Epithelial cell of proximal tubule (primary cell): ENCODE data around the gene PRKN. TPM values are rescaled to one million over a fixed set of nuclear protein-coding genes. Genes with fewer than 3 reads are reported as not detected.

Experiments used
- DNase-seq: peaks from one replicate; pipeline ENCODE4 v3.0.0-alpha.2; 2011; ENCODE audit warnings: low read depth
- H3K4me3 ChIP-seq: 2 replicates; pipeline ENCODE4 v1.5.1; 2011; ENCODE audit warnings: low read depth, mild to moderate bottlenecking, low read length
- total RNA-seq: library from RNA; depleted of rRNA; stranded (reverse); fragments of >200 nt; gene quantifications from 2 replicates; pipeline ENCODE4 v1.2.3, GENCODE V29; 2015
- TF ChIP-seq, protein P1 (sequence below): conservative IDR thresholded peaks from 2 replicates; pipeline ENCODE4 v1.5.1; 2012; ENCODE audit warnings: low read depth, mild to moderate bottlenecking, low read length

The PRKN gene
- total RNA-seq, 1 donor from 2014 or later = 0.58 TPM

DNA sequence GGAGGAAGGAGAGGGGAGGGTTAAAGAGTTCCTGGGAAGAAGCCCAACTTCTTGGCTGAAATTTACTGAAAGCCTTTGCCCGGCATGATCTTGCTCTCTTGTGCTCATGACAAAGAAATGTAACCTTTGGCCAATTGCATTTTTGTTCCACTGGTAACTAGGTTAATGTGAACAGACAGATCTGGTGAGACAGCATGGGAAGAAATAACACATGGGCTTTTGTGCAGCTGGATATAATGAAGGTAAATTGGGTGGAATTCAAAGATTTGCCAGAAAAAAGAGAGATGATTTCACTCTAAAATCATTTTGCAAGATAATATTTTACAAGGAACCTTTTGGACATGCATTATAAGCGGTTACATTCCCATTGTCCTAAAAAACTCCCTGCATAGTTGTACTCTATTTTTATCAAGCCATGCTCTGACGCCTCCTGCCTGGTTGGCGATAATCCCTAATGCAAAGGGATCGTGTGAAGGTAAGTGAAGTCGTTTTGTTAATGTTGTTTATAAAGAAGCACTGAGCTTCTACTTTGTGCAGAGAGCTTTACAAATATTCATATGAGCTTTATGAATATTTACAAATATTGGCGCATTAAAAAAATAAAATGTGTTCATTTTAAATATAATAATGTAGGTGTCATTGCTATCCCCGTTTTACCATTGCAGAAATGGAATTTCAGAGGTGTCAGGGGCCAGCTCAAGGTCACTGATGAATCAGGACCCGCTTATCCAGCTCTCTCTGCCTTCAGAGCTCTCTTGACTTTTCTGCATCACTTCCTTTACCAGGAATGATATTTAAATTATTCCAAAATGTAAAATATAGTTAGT is 1292.4 kb downstream of the PRKN start:
- DNase-seq = peak; percentile 98
- peak overlapping the region; percentile 17 for H3K4me3 ChIP-seq
- TF ChIP-seq, protein P1, sequence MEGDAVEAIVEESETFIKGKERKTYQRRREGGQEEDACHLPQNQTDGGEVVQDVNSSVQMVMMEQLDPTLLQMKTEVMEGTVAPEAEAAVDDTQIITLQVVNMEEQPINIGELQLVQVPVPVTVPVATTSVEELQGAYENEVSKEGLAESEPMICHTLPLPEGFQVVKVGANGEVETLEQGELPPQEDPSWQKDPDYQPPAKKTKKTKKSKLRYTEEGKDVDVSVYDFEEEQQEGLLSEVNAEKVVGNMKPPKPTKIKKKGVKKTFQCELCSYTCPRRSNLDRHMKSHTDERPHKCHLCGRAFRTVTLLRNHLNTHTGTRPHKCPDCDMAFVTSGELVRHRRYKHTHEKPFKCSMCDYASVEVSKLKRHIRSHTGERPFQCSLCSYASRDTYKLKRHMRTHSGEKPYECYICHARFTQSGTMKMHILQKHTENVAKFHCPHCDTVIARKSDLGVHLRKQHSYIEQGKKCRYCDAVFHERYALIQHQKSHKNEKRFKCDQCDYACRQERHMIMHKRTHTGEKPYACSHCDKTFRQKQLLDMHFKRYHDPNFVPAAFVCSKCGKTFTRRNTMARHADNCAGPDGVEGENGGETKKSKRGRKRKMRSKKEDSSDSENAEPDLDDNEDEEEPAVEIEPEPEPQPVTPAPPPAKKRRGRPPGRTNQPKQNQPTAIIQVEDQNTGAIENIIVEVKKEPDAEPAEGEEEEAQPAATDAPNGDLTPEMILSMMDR = no peak

DNA sequence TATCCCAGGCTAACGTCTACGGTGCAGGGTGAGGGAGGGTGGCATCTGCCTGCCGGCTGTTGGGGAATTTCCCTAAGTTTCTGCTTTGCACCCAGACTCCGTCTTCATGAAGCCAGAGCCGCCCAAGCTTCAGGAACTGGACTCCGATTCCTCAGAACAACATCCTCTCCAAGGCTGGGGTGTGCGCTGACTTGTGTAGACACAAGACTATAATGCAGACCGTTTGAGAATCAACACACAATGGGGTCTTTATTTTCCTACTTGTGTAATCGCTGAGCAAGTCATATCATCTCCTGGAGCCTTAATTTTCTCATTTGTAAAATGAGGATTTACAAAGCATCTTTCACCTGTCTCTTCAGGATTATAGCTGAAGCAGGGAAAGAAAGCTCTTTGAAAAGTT is 1293.2 kb downstream of the PRKN start:
- peak overlapping the region; percentile 8 for H3K4me3 ChIP-seq
- TF ChIP-seq, protein P1 = no peak
- DNase-seq = no peak

DNA sequence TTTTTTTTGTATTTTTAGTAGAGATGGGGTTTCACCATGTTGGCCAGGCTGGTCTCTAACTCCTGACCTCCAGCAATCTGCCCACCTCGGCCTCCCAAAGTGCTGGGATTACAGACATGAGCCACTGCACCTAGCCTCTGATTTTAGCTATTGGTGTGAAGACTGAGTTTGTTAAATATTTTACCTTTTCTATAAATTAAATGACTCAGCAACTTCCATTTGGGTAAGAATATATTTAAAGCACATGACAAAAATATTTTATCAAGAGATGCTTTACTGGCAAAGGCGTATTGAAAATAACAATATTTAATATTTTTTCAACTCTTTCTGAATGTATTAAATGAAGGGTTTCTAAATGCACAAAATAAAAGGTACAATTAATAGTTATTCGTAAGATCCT is 1295.0 kb downstream of the PRKN start:
- no peak overlapping the region for H3K4me3 ChIP-seq
- TF ChIP-seq, protein P1 = no peak

DNA sequence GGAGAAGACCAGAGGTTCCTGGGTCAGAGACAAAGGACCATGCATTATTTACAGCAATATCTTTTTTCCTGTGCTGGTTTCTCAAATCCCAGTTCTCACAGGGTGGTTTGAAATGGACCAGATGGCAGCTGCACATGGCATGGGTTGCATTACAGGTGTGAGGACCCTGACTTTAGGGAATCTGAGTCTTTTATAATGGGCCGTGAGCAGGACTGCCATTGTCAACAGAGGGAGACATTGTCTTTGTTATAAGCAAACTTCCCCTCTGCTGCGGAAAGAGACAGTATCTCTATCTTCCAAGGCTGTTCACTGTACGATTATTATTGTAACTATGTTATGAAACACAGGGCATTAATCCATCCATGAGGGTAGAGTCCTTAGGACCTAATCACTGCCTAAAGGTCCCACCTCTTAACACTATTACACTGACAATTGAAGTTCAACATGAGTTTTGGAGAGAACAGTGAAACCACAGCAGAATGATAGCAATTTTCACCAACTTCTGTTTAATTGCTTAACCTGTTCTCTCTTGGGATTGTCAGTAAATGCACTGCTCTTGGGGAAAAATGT is 1297.6 kb downstream of the PRKN start:
- no peak for DNase-seq
- no peak overlapping the region for H3K4me3 ChIP-seq
- TF ChIP-seq, protein P1 = peak; percentile 32

More for the DNA sequence above, 1295.0 kb downstream of the PRKN start:
- DNase-seq = no peak

DNA sequence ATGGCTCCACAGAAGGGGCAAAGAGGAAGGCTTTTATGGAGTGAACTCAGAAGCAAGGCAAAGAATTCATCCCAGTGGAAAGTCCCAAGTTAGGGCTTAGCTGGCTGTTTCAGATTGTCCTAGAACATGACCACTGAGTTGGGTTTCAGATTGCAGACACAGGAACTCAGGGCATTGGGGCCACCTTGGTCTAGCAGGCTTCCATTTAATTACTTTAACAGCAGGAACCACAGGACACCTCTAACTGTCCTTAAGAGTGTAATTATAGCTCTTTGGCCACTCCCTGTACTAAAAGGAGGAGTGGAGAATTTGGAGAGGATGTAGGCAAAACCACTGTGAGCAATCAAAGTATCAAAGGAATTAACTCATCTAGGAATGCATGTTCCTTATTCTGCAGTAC is 1303.1 kb downstream of the PRKN start:
- DNase-seq = no peak
- TF ChIP-seq, protein P1 = no peak
- no peak overlapping the region for H3K4me3 ChIP-seq

DNA sequence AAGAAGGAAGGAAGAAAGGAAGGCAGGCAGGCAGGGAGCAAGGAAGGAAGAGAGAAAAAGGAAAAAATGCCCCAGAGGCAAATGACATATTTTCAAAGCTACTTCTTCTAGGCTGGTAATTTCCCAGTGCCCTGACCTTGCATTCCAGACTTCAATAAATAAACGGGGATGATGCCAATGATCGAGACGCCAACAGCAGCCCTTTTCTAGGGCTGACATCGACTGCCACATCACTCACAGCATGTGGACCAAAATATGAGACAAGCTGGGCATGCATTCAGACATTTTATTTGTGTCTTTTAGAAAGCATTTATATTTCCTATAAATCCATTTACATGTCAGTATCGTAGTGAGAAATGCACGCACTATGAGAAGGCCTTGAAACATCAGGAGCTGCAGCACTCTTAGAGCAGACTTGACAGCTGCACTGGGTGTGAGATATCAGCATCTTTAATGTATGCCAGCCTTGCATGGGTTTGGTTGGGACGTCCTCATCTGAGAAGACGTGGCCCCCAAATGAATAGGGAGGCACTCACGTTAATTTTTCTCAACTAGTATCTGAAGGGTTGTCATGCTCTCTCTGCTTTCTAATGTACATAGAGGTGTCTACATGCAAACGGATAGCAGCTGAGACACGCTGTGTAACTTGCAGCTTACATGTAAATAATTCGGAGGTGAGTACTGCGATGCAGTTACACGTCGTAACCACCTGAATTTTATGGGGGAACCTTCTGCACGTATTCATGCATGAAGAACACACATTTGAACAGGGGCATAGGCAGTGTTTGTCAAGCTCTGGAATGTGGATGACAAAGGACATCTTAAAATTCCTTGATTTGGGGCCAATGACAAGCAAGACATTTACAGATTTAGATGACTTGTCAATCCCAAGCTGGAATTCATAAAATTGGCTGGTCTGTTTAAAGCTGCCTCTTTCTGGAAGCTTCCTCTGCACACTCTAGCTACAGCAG is 1304.6 kb downstream of the PRKN start:
- DNase-seq = no peak
- H3K4me3 ChIP-seq = no peak overlapping the region
- TF ChIP-seq, protein P1 = no peak
